ENCODE results near the gene GLP2R. TPM values are rescaled to one million over a fixed set of nuclear protein-coding genes. Genes with fewer than 3 reads are reported as not detected.

The GLP2R gene
- total and polyA plus RNA-seq, 10 of the 15 experiments (the other 5 are each of a cell fraction or from before 2014, with no cell fraction given): not detected

DNA sequence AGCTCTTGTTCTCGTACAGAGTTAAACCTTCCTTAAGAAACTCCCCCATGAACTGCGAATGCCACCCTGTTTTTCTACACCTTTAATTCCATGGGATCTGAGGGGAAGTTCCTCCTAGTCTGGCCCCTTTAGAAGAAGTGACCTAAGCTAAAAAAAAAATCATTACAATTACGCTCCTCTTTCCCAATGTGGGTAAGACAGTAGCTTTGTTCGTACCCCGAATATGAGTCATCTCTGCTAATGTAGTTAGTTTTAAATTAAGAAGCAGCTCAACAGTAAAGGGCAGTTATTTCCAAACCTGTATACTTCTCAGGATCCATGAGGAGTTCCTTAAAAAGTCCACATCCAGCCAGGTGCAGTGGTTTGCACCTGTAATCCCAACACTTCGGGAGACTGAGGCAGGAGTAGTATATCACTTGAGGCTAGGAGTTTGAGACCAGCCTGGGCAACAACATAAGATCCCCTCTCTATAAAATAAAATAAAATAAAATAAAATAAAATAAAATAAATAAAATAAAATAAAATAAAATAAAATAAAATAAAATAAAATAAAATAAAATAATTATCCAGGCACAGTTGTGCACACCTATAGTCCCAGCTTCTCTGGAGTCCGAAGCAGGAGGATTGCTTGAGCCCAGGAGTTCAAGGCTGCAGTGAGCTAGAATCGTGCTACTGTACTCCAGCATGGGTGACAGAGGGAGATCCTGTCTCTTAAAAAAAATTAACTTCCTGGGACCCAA is 53.2 kb downstream of the GLP2R start:
- CTCF ChIA-PET: interaction anchor here (0.6 kb wide), 1 partner anchor 113 kb away, joined by 3 read pairs; no protein-coding TSS in a partner anchor
- RAD21 ChIA-PET (ENCODE audit: unreplicated experiment): no interaction called here
- Histone ChIP-seq H4K20me1 (ENCODE audit: control insufficient read depth, insufficient read depth) (no peaks in the 10 kb centered on the region), H3K27me3 (replicated peaks in 1 of 2; ENCODE audit: control insufficient read depth in 2 of 2, insufficient read depth in 2 of 2, low read length in 1 of 2) (peaks cover 0 to 1% of the 10 kb centered on the region in 2 experiments; a peak in 1 of 4 replicates), H3K4me2 (ENCODE audit: control insufficient read depth, insufficient read depth) (no peak overlapping the region), H3K9me3 (replicated peaks; ENCODE audit: control insufficient read depth, insufficient read depth, low read length) (peaks cover 1% of the 10 kb centered on the region; the same call in 1 of the 3 replicates), H3K79me2 (ENCODE audit: control insufficient read depth, insufficient read depth, low read length) (no peaks in the 10 kb centered on the region), H2AFZ (ENCODE audit: control insufficient read depth, low read depth, low read length) (no peak overlapping the region), H3K27ac (ENCODE audit: control insufficient read depth, insufficient read depth) (no peak overlapping the region), H3K4me1 (ENCODE audit: control insufficient read depth, insufficient read depth, low read length) (no peaks in the 10 kb centered on the region), H3K9ac (ENCODE audit: control insufficient read depth, insufficient read depth, low read length) (no peak overlapping the region), H3K4me3 (no peak overlapping the region), H3K36me3 (ENCODE audit: control insufficient read depth in 2 of 2, insufficient read depth in 2 of 2, low read length in 1 of 2) (no peaks in the 10 kb centered on the region)
- in situ Hi-C loops (cut with MboI): no loop called here
- intact Hi-C loops (cut with micrococcal nuclease; ENCODE audit: unreplicated experiment): no loop called here
- DNase-seq (ENCODE audit: low read depth, low spot score) (no peak), ATAC-seq (no peak), FAIRE-seq (no peak)
- 36% methylated on average over 8 of the region's 8 CpGs for WGBS (ENCODE audit: insufficient coverage, insufficient replicate concordance, low lambda C conversion rate, missing lambda C conversion rate)
- POLR2A ChIA-PET: no interaction called here
- no TSS peak for BruUV-seq (replicated peaks)
- SMC1A ChIA-PET (ENCODE audit: uncharacterized antibody, unreplicated experiment): no interaction called here
- TF ChIP-seq RAD51 (IDR thresholded peaks at IDR 0.05): no peak
- no peak for TF ChIP-seq RBBP5 (conservative IDR thresholded peaks at IDR 0.05)
- TF ChIP-seq ZBED1 (IDR thresholded peaks at IDR 0.05; ENCODE audit: borderline replicate concordance): no peak
- TF ChIP-seq POLR2AphosphoS2 (IDR thresholded peaks at IDR 0.05; ENCODE audit: low read depth, low read length): no peak
- no peak for TF ChIP-seq POLR2A (IDR thresholded peaks at IDR 0.05; ENCODE audit: low read depth, low read length)
- TF ChIP-seq RUNX3 (IDR thresholded peaks at IDR 0.05; ENCODE audit: low read length): no peak
- no peak for TF ChIP-seq CEBPB (IDR thresholded peaks at IDR 0.05; ENCODE audit: borderline replicate concordance in 1 of 2, low read depth in 2 of 2, low read length in 2 of 2)
- no peak for TF ChIP-seq CREM (IDR thresholded peaks at IDR 0.05; ENCODE audit: low read depth)
- TF ChIP-seq RFX5 (IDR thresholded peaks at IDR 0.05; ENCODE audit: low read depth, low read length): no peak
- TF ChIP-seq, protein P1, sequence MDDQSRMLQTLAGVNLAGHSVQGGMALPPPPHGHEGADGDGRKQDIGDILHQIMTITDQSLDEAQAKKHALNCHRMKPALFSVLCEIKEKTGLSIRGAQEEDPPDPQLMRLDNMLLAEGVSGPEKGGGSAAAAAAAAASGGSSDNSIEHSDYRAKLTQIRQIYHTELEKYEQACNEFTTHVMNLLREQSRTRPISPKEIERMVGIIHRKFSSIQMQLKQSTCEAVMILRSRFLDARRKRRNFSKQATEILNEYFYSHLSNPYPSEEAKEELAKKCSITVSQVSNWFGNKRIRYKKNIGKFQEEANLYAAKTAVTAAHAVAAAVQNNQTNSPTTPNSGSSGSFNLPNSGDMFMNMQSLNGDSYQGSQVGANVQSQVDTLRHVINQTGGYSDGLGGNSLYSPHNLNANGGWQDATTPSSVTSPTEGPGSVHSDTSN (IDR thresholded peaks at IDR 0.05; ENCODE audit: insufficient replicate concordance, low read depth, low read length): no peak
- no peak for TF ChIP-seq SRF (IDR thresholded peaks at IDR 0.05; ENCODE audit: low read depth in 2 of 2, low read length in 2 of 2)
- TF ChIP-seq, protein P2, sequence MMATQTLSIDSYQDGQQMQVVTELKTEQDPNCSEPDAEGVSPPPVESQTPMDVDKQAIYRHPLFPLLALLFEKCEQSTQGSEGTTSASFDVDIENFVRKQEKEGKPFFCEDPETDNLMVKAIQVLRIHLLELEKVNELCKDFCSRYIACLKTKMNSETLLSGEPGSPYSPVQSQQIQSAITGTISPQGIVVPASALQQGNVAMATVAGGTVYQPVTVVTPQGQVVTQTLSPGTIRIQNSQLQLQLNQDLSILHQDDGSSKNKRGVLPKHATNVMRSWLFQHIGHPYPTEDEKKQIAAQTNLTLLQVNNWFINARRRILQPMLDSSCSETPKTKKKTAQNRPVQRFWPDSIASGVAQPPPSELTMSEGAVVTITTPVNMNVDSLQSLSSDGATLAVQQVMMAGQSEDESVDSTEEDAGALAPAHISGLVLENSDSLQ (IDR thresholded peaks at IDR 0.05): no peak
- TF ChIP-seq, protein P3, sequence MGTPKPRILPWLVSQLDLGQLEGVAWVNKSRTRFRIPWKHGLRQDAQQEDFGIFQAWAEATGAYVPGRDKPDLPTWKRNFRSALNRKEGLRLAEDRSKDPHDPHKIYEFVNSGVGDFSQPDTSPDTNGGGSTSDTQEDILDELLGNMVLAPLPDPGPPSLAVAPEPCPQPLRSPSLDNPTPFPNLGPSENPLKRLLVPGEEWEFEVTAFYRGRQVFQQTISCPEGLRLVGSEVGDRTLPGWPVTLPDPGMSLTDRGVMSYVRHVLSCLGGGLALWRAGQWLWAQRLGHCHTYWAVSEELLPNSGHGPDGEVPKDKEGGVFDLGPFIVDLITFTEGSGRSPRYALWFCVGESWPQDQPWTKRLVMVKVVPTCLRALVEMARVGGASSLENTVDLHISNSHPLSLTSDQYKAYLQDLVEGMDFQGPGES (IDR thresholded peaks at IDR 0.05): no peak
- TF ChIP-seq, protein P4, sequence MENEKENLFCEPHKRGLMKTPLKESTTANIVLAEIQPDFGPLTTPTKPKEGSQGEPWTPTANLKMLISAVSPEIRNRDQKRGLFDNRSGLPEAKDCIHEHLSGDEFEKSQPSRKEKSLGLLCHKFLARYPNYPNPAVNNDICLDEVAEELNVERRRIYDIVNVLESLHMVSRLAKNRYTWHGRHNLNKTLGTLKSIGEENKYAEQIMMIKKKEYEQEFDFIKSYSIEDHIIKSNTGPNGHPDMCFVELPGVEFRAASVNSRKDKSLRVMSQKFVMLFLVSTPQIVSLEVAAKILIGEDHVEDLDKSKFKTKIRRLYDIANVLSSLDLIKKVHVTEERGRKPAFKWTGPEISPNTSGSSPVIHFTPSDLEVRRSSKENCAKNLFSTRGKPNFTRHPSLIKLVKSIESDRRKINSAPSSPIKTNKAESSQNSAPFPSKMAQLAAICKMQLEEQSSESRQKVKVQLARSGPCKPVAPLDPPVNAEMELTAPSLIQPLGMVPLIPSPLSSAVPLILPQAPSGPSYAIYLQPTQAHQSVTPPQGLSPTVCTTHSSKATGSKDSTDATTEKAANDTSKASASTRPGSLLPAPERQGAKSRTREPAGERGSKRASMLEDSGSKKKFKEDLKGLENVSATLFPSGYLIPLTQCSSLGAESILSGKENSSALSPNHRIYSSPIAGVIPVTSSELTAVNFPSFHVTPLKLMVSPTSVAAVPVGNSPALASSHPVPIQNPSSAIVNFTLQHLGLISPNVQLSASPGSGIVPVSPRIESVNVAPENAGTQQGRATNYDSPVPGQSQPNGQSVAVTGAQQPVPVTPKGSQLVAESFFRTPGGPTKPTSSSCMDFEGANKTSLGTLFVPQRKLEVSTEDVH (IDR thresholded peaks at IDR 0.05; ENCODE audit: low read depth, partially characterized antibody): no peak
- TF ChIP-seq, protein P5, sequence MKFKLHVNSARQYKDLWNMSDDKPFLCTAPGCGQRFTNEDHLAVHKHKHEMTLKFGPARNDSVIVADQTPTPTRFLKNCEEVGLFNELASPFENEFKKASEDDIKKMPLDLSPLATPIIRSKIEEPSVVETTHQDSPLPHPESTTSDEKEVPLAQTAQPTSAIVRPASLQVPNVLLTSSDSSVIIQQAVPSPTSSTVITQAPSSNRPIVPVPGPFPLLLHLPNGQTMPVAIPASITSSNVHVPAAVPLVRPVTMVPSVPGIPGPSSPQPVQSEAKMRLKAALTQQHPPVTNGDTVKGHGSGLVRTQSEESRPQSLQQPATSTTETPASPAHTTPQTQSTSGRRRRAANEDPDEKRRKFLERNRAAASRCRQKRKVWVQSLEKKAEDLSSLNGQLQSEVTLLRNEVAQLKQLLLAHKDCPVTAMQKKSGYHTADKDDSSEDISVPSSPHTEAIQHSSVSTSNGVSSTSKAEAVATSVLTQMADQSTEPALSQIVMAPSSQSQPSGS (IDR thresholded peaks at IDR 0.05; ENCODE audit: low read length): no peak
- TF ChIP-seq, protein P6, sequence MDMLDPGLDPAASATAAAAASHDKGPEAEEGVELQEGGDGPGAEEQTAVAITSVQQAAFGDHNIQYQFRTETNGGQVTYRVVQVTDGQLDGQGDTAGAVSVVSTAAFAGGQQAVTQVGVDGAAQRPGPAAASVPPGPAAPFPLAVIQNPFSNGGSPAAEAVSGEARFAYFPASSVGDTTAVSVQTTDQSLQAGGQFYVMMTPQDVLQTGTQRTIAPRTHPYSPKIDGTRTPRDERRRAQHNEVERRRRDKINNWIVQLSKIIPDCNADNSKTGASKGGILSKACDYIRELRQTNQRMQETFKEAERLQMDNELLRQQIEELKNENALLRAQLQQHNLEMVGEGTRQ (IDR thresholded peaks at IDR 0.05; ENCODE audit: borderline replicate concordance, low read depth, low read length): no peak
